KMS-11 (cell line): Measurements from ENCODE around the gene DRC3.

Experiments
- H2AFZ ChIP-seq: fragments of 200-600 bp; sonication (generic); 2 replicates; pipeline ENCODE4 v1.6.1; 2016; ENCODE audit warnings: antibody characterized with exemption, mixed run types, low read depth
- H3K27ac ChIP-seq: fragments of 200-600 bp; sonication (generic); 2 replicates; pipeline ENCODE4 v1.6.1; 2016; ENCODE audit warnings: mild to moderate bottlenecking, mixed run types
- H3K27me3 ChIP-seq: fragments of 200-600 bp; sonication (generic); 2 replicates; pipeline ENCODE4 v1.6.1; 2017; ENCODE audit warnings: mild to moderate bottlenecking, low read depth, mixed run types, moderate library complexity; ENCODE audit not compliant: insufficient read depth
- H3K36me3 ChIP-seq: fragments of 200-600 bp; sonication (generic); 2 replicates; pipeline ENCODE4 v1.6.1; 2017; ENCODE audit warnings: mild to moderate bottlenecking, mixed run types; ENCODE audit not compliant: insufficient read depth
- H3K4me1 ChIP-seq: fragments of 200-600 bp; sonication (generic); 2 replicates; pipeline ENCODE4 v1.6.1; 2016; ENCODE audit warnings: mild to moderate bottlenecking, low read depth, mixed run types; ENCODE audit not compliant: poor library complexity, severe bottlenecking
- H3K4me2 ChIP-seq: fragments of 200-600 bp; sonication (generic); 2 replicates; pipeline ENCODE4 v1.7.0; 2016; ENCODE audit warnings: mild to moderate bottlenecking, mixed run types
- H3K4me3 ChIP-seq: fragments of 200-600 bp; sonication (generic); IDR thresholded peaks from 2 replicates; pipeline ENCODE4 v1.6.1; 2017; ENCODE audit warnings: low read depth, low read length, mixed read lengths; ENCODE audit not compliant: insufficient read depth
- H3K79me2 ChIP-seq: fragments of 200-600 bp; sonication (generic); 2 replicates; pipeline ENCODE4 v1.6.1; 2016; ENCODE audit warnings: low read depth, mixed run types; ENCODE audit not compliant: insufficient read depth
- H3K9ac ChIP-seq: fragments of 200-600 bp; sonication (generic); 2 replicates; pipeline ENCODE4 v1.6.1; 2016; ENCODE audit warnings: mild to moderate bottlenecking, mixed run types
- H4K20me1 ChIP-seq: fragments of 200-600 bp; sonication (generic); 2 replicates; pipeline ENCODE4 v1.6.1; 2016; ENCODE audit warnings: mild to moderate bottlenecking, mixed run types; ENCODE audit not compliant: insufficient read depth
- TF ChIP-seq, protein P1 (sequence below): fragments of 200-600 bp; sonication (generic); conservative IDR thresholded peaks from 2 replicates; pipeline ENCODE4 v1.6.1; 2017; ENCODE audit warnings: low read depth, mild to moderate bottlenecking, antibody characterized with exemption, low read length, moderate library complexity, mixed read lengths

The DRC3 gene

DNA sequence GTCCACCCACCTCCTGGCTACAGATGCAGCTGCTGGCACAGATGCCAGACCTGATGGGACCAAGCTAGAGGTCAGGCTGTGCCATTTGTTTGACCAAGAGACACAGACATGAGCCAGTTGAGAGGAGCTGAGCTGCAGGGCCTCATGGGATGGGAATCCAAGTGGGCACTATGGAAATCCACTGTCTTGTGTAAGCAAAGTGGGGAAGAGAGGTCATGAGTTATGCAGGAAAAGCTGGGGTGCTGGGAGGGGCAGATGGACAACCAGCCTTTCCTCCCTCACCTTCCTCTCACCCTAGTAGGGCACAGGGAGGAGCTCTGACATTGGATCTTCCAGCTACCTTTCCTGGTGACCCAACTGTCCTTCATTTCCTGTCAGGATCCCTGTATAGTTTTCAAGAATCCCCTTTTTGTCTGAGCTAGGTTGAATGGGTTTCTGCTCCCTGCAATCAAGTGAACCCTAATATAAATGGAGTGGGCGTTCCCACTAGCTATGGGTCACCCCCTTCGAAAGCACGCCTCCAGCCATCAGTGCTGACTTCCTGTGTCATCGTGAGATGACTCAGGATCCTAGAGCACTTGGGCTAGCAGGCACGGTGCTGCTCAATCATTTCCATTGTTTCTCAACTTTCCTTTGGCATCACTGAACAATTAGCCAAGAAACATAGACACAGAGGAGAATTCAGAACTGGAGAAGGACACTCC is 52.7 kb downstream of the DRC3 start:
- Histone ChIP-seq H3K4me1 (no peaks in the 10 kb centered on the region), H3K9ac (no peak overlapping the region), H2AFZ (no peak overlapping the region), H3K27me3 (no peaks in the 10 kb centered on the region), H3K27ac (no peak overlapping the region), H3K4me2 (no peak overlapping the region), H3K36me3 (no peaks in the 10 kb centered on the region), H4K20me1 (no peaks in the 10 kb centered on the region), H3K79me2 (no peaks in the 10 kb centered on the region), H3K4me3 (no peak overlapping the region)
- TF ChIP-seq, protein P1, sequence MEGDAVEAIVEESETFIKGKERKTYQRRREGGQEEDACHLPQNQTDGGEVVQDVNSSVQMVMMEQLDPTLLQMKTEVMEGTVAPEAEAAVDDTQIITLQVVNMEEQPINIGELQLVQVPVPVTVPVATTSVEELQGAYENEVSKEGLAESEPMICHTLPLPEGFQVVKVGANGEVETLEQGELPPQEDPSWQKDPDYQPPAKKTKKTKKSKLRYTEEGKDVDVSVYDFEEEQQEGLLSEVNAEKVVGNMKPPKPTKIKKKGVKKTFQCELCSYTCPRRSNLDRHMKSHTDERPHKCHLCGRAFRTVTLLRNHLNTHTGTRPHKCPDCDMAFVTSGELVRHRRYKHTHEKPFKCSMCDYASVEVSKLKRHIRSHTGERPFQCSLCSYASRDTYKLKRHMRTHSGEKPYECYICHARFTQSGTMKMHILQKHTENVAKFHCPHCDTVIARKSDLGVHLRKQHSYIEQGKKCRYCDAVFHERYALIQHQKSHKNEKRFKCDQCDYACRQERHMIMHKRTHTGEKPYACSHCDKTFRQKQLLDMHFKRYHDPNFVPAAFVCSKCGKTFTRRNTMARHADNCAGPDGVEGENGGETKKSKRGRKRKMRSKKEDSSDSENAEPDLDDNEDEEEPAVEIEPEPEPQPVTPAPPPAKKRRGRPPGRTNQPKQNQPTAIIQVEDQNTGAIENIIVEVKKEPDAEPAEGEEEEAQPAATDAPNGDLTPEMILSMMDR, result no peak

GRCh38 chr17:18025945-18026776 is 53.5 kb downstream of the DRC3 start:
- H3K27ac ChIP-seq, result no peak overlapping the region
- no peaks in the 10 kb centered on the region for H3K79me2 ChIP-seq

GRCh38 chr17:18027280-18027679 is 54.6 kb downstream of the DRC3 start:
- Histone ChIP-seq H2AFZ (no peak overlapping the region), H3K36me3 (no peaks in the 10 kb centered on the region), H3K4me3 (no peak overlapping the region), H3K4me2 (no peak overlapping the region), H4K20me1 (no peaks in the 10 kb centered on the region), H3K79me2 (no peaks in the 10 kb centered on the region), H3K9ac (no peak overlapping the region), H3K27me3 (no peaks in the 10 kb centered on the region), H3K4me1 (no peaks in the 10 kb centered on the region), H3K27ac (no peak overlapping the region)
- TF ChIP-seq, protein P1, result no peak

More at GRCh38 chr17:18025945-18026776, 53.5 kb downstream of the DRC3 start:
- Histone ChIP-seq H2AFZ (no peak overlapping the region), H4K20me1 (no peaks in the 10 kb centered on the region), H3K27me3 (no peaks in the 10 kb centered on the region), H3K4me3 (no peak overlapping the region), H3K36me3 (no peaks in the 10 kb centered on the region), H3K9ac (no peak overlapping the region), H3K4me2 (no peak overlapping the region), H3K4me1 (no peaks in the 10 kb centered on the region)
- TF ChIP-seq, protein P1, result no peak

DNA sequence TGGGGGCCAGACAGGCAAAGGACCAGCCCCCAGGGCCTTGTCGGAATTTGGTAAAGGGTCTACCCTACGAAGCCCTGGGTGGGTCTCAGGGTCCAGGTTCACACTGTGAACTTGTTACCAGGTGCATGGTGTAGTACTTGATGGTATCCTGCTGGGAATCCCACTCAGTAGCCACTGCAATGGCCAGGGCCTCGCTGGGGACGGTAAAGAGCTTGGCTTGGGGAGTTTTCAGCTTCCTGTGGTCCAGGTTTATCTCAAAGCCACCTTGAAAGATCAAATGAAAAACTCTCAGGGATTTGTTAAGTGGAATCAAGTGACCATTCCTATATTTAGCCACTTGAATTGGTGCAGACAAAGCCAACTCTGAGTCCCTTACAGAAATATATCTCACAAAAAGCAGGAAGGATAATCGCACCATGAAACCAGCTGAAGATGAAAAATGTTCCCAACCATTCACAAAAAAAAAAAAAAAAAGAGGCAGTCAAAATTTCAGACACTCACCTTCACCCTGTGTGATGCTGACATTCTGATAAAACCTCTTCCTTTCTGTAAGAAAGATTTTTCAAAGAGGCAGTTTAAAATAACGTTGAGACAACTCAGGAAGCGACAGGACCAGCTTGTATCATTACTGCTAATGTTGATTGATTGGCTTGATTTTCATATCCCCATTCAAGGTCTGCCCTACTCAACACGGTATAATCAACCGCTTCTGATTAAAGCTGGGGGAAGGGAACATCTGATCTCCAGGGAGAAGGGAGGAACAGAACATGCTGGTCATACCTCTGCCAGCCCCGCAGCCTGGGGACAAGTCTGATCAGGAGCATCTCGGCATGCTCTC is 55.7 kb downstream of the DRC3 start:
- peaks cover 7% of the 10 kb centered on the region for H3K4me1 ChIP-seq

More for the DNA sequence above, 55.7 kb downstream of the DRC3 start:
- Histone ChIP-seq H3K27me3 (no peaks in the 10 kb centered on the region), H3K9ac (no peak overlapping the region), H3K79me2 (no peaks in the 10 kb centered on the region), H3K27ac (no peak overlapping the region), H2AFZ (no peak overlapping the region), H3K36me3 (no peaks in the 10 kb centered on the region), H3K4me2 (no peak overlapping the region), H3K4me3 (no peak overlapping the region), H4K20me1 (no peaks in the 10 kb centered on the region)
- TF ChIP-seq, protein P1, result no peak
